Fibroblast of gingiva (primary cell): Measurements from ENCODE around the gene ERGIC1.
"Not testable (repeated sequence)": the region's sequence is repeated elsewhere in the genome, so short reads cannot be mapped to it uniquely, and the experiment has no call there.

Experiments
- DNase-seq: peaks from one replicate; pipeline ENCODE4 v3.0.0-alpha.2; 2011; ENCODE audit warnings: low read depth

Gene ERGIC1

GRCh38 chr5:172847584-172847983 is 13.5 kb downstream of the ERGIC1 start:
- not testable (repeated sequence) for DNase-seq

- DNase-seq: no peak
Observed at GRCh38 chr5:172848419-172848818, 14.4 kb downstream of the ERGIC1 start.

GRCh38 chr5:172849606-172850453 is 15.8 kb downstream of the ERGIC1 start:
- DNase-seq: peak; percentile 44

GRCh38 chr5:172850454-172850797 is 16.4 kb downstream of the ERGIC1 start:
- DNase-seq: no peak

GRCh38 chr5:172851254-172851653 is 17.2 kb downstream of the ERGIC1 start:
- DNase-seq: not testable (repeated sequence)

- DNase-seq: no peak
Observed at GRCh38 chr5:172852490-172853354, 18.7 kb downstream of the ERGIC1 start.

GRCh38 chr5:172853355-172853975 is 19.4 kb downstream of the ERGIC1 start:
- DNase-seq: peak; percentile 42

GRCh38 chr5:172854451-172854871 is 20.4 kb downstream of the ERGIC1 start:
- DNase-seq: peak; percentile 77

- no peak for DNase-seq
Observed at GRCh38 chr5:172854971-172855370, 20.9 kb downstream of the ERGIC1 start.

GRCh38 chr5:172855597-172856292 is 21.7 kb downstream of the ERGIC1 start:
- DNase-seq: peak; percentile 70

GRCh38 chr5:172856336-172856735 is 22.3 kb downstream of the ERGIC1 start:
- no peak for DNase-seq

- no peak for DNase-seq
Observed at GRCh38 chr5:172857982-172858381, 23.9 kb downstream of the ERGIC1 start.

GRCh38 chr5:172858511-172858989 is 24.5 kb downstream of the ERGIC1 start:
- no peak for DNase-seq

GRCh38 chr5:172858990-172859811 is 25.1 kb downstream of the ERGIC1 start:
- peak; percentile 81 for DNase-seq

GRCh38 chr5:172859966-172860365 is 25.9 kb downstream of the ERGIC1 start:
- no peak for DNase-seq

- DNase-seq: peak; percentile 91
Observed at GRCh38 chr5:172860520-172861443, 26.7 kb downstream of the ERGIC1 start.

GRCh38 chr5:172861461-172861860 is 27.4 kb downstream of the ERGIC1 start:
- no peak for DNase-seq

- DNase-seq: no peak
Observed at GRCh38 chr5:172862165-172862801, 28.2 kb downstream of the ERGIC1 start.

- not testable (repeated sequence) for DNase-seq
Observed at GRCh38 chr5:172864171-172864570, 30.1 kb downstream of the ERGIC1 start.
